SH-SY5Y (cell line): Measurements from ENCODE around the gene CSN3.

Experiments used
- GATA2 ChIP-seq: IDR thresholded peaks from 2 replicates; pipeline ENCODE4 v1.6.1; 2011; ENCODE audit warnings: mild to moderate bottlenecking, low read depth, low read length
- GATA3 ChIP-seq: IDR thresholded peaks from 2 replicates; pipeline ENCODE4 v1.6.1; 2011; ENCODE audit warnings: low read depth, mild to moderate bottlenecking, low read length, moderate library complexity

CSN3 gene

GRCh38 chr4:70277121-70277520, 34.7 kb downstream of the CSN3 start:
- TF ChIP-seq GATA3, result no peak
- TF ChIP-seq GATA2, result no peak

GRCh38 chr4:70280567-70280966, 38.2 kb downstream of the CSN3 start:
- TF ChIP-seq GATA3, result no peak
- no peak for TF ChIP-seq GATA2

GRCh38 chr4:70288651-70289050, 46.3 kb downstream of the CSN3 start:
- TF ChIP-seq GATA3, result no peak
- TF ChIP-seq GATA2, result no peak

GRCh38 chr4:70291341-70291740, 48.9 kb downstream of the CSN3 start:
- no peak for TF ChIP-seq GATA2
- no peak for TF ChIP-seq GATA3

GRCh38 chr4:70297576-70297975, 55.2 kb downstream of the CSN3 start:
- TF ChIP-seq GATA3 (no peak), GATA2 (no peak)

- TF ChIP-seq GATA3, result no peak
- no peak for TF ChIP-seq GATA2
Observed at GRCh38 chr4:70298051-70298450, 55.7 kb downstream of the CSN3 start.

DNA sequence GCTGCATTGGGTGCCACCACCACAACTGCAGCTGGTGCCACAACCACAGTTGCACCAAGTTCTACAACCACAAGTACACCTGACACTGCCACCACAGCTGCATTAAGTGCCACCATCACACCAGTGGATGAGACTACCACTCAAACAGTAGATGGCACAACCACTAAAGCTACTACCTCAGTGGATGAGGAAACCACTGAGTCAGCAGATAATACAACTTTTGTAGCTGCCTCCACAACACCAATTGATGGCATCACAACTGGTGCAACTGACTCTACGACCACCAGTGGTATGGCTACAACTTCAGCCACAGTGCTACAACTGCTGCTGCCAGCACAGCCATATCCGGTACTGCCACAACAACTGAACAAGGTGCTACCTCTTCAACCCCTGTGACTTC, 57.2 kb downstream of the CSN3 start:
- TF ChIP-seq GATA2, result no peak
- no peak for TF ChIP-seq GATA3

- TF ChIP-seq GATA2 (no peak), GATA3 (no peak)
Observed at GRCh38 chr4:70300215-70300614, 57.8 kb downstream of the CSN3 start.
